Measurements from ENCODE around the gene PRR14L. TPM values are rescaled to one million over a fixed set of nuclear protein-coding genes. Genes with fewer than 3 reads are reported as not detected.

The PRR14L gene
- total RNA-seq, 1 experiment from 2014 or later: 60.5 TPM

GRCh38 chr22:31631436-31631835 lies 118.5 kb downstream of the PRR14L start:
- BruUV-seq (replicated peaks): no TSS peak
- Mint-ChIP-seq H3K9me3 (ENCODE audit: low read depth, unreplicated experiment) (no peaks in the 10 kb centered on the region), H3K4me1 (ENCODE audit: low read depth, unreplicated experiment) (peaks cover 49% of the 10 kb centered on the region), H3K27ac (ENCODE audit: unreplicated experiment) (no peak overlapping the region), H3K36me3 (ENCODE audit: insufficient read depth, unreplicated experiment) (peaks cover 33% of the 10 kb centered on the region), H3K27me3 (ENCODE audit: unreplicated experiment) (no peaks in the 10 kb centered on the region), H3K4me3 (ENCODE audit: low read depth, unreplicated experiment) (peak overlapping the region; percentile 98)
- no peak for TF ChIP-seq CTCF (IDR thresholded peaks at IDR 0.05; ENCODE audit: unreplicated experiment)
- CTCF ChIA-PET: interaction anchor here (0.7 to 2.3 kb wide), 5 partner anchors 15 to 339 kb away, joined by 4 to 14 read pairs (median 5); partner anchors contain the start of gene PISD
- no peak for DNase-seq
- intact Hi-C loops (cut with micrococcal nuclease; ENCODE audit: unreplicated experiment): no loop called here

Other genes with a start within 250 kb of the PRR14L start
- 45.9 and 53.4 TPM in 2 replicates for gene PISD, start 87.9 kb downstream of the PRR14L start, total RNA-seq (2022)
- gene DEPDC5, start 3.9 kb upstream of the PRR14L start, total RNA-seq (2022): 27.3 and 33.1 TPM in 2 replicates
- 179 and 197 TPM in 2 replicates for gene YWHAH, start 194.4 kb upstream of the PRR14L start, total RNA-seq (2022)